CD4-positive, alpha-beta T cell treated with Interleukin-21 for 1 hour (primary cell): ENCODE data around the gene CYP4F22.
"Not testable (repeated sequence)": the region's sequence is repeated elsewhere in the genome, so short reads cannot be mapped to it uniquely, and the experiment has no call there.

ENCODE experiments used
- DNase-seq: peaks from one replicate; pipeline ENCODE4 v3.0.0-alpha.2; 2020

Gene CYP4F22

GRCh38 chr19:15495151-15495550 is 13.2 kb upstream of the CYP4F22 start:
- no peak for DNase-seq

GRCh38 chr19:15498156-15498858 is 10.0 kb upstream of the CYP4F22 start:
- DNase-seq: no peak

GRCh38 chr19:15498910-15499309 is 9.4 kb upstream of the CYP4F22 start:
- no peak for DNase-seq

GRCh38 chr19:15501596-15501995 is 6.7 kb upstream of the CYP4F22 start:
- no peak for DNase-seq

GRCh38 chr19:15502264-15502663 is 6.1 kb upstream of the CYP4F22 start:
- no peak for DNase-seq

- DNase-seq: no peak
These were observed 2.2 kb upstream of the CYP4F22 start for GRCh38 chr19:15506074-15506571.

GRCh38 chr19:15507068-15508034 is 974 bp upstream of the CYP4F22 start:
- DNase-seq: no peak

- DNase-seq: no peak
These were observed 3.5 kb downstream of the CYP4F22 start for GRCh38 chr19:15511671-15512424.

- not testable (repeated sequence) for DNase-seq
These were observed 6.9 kb downstream of the CYP4F22 start for GRCh38 chr19:15515227-15515625.

- DNase-seq: no peak
These were observed 8.0 kb downstream of the CYP4F22 start for GRCh38 chr19:15516363-15516762.

- no peak for DNase-seq
These were observed 9.5 kb downstream of the CYP4F22 start for GRCh38 chr19:15517778-15518177.

- DNase-seq: no peak
These were observed 11.2 kb downstream of the CYP4F22 start for GRCh38 chr19:15519433-15519976.

- no peak for DNase-seq
These were observed 16.5 kb downstream of the CYP4F22 start for GRCh38 chr19:15524781-15525180.

GRCh38 chr19:15525291-15525690 is 17.0 kb downstream of the CYP4F22 start:
- no peak for DNase-seq

- DNase-seq: no peak
These were observed 18.1 kb downstream of the CYP4F22 start for GRCh38 chr19:15526408-15526807.

- DNase-seq: no peak
These were observed 19.4 kb downstream of the CYP4F22 start for GRCh38 chr19:15527705-15528104.

GRCh38 chr19:15529774-15530372 is 21.5 kb downstream of the CYP4F22 start:
- no peak for DNase-seq

- no peak for DNase-seq
These were observed 24.6 kb downstream of the CYP4F22 start for GRCh38 chr19:15532779-15533521.

- DNase-seq: not testable (repeated sequence)
These were observed 25.2 kb downstream of the CYP4F22 start for GRCh38 chr19:15533522-15533830.

- no peak for DNase-seq
These were observed 26.9 kb downstream of the CYP4F22 start for GRCh38 chr19:15534957-15535864.

- no peak for DNase-seq
These were observed 28.0 kb downstream of the CYP4F22 start for GRCh38 chr19:15536350-15536749.
